GM19193 (cell line): ENCODE data around the gene GGTLC2.
"Not testable (repeated sequence)": the region's sequence is repeated elsewhere in the genome, so short reads cannot be mapped to it uniquely, and the experiment has no call there.

Experiments
- POLR2A ChIP-seq: IDR thresholded peaks from 4 replicates; pipeline ENCODE4 v1.6.1; 2011; ENCODE audit not compliant: insufficient read depth, insufficient read length; ENCODE audit errors: extremely low read depth

GGTLC2 gene

DNA sequence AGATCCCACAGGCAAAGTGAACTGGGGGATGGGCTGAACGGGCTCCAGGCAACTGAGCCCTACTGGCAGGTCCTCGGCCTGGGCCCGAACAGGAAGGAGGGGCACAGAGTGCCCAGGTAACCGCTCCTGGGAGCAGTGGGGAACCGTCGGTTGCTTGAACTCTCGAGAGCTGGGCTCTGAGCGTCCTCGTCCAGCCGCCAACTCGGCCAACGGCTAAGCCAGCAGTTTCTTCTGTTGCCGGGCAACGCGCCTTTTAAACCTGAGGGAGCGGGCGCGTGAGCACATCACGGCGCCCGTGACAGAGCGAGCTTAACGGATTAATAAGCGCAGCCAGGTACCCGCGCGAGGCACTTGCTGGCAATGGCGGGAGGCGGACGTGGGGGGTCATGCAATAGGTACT is at the start of gene GGTLC2:
Gene GGTLC2 (plus strand): TSS at position 301 of the 400 bp plus-strand sequence. CDS start 1,732 bp downstream, outside the sequence.
- TF ChIP-seq POLR2A: not testable (repeated sequence)

DNA sequence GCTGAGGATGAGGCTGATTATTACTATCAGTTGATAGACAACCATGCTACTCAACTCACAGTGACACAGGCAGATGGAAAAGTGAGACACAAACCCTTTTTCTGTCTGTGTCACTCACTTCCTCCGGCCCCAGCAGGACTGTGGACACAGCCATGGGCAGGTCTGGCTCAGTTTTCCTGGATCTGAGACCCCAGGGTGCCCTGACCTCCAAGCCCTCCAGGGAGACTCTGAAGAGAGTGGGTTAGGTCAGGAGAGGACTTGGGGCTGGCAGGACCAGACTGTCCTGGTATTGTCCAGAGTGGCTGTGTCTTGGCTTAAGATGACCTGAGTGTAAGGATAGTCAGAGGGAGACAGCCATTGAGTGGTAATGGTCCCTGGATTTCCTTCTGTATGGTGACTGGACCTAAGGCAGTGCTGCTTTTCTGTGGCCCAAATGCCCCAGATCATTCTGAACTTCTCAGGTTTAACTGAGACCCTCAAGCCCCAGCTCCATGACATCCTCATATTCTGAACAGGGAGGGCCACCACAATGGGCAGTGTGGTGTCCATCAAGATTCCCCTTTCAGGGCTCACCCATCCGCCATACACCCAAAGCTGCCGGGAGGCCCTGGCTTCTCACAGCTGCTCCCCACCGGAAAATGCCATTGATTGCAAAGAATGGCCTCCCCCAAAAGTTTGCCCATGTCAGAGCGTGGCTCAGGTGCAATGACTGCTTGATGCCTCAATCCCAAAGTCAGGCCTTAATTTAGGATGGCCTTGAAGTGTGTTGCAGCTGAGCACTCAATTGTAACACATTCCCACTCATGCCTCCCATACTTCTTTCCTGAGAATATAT is 49.2 kb upstream of the GGTLC2 start:
- TF ChIP-seq POLR2A: no peak

DNA sequence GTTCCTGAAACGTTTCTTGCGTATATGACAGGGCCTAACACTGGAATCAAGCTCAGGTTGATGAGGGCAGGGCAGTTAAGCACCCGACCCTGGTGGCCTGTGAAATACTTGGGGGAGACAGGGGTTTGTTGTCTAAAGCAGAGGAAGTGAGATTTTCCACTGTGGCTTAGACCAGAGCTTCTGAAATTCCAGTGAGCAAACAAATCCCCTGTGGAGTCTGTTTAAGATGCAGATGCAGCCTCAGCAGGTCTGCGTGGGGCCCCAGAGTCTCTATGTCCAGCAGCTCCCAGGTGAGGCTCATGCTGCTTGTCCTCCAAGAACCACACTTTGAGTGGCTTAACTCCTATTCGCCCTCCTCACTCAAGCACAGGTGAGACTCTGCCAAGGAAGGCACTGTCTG is 46.3 kb upstream of the GGTLC2 start:
- no peak for TF ChIP-seq POLR2A

DNA sequence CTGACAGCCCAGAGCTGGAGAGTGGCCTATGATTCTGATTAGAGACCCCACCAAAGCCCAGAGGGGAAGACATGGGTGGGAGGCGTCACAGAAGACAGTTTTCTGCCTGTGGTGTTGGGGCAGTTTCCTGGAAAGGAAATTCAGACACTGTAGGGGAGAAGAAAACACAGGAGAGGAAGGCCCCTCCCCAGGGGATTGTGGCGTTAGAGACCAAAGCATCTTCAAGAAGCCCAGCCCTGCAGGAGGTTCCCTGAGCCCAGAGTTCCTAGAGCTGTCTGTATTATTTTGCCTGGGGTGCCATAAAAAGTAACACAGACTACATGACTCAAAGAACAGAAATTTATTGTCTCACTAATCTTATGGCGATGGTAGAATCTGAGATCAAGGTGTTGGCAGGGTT is 45.2 kb upstream of the GGTLC2 start:
- TF ChIP-seq POLR2A: no peak

DNA sequence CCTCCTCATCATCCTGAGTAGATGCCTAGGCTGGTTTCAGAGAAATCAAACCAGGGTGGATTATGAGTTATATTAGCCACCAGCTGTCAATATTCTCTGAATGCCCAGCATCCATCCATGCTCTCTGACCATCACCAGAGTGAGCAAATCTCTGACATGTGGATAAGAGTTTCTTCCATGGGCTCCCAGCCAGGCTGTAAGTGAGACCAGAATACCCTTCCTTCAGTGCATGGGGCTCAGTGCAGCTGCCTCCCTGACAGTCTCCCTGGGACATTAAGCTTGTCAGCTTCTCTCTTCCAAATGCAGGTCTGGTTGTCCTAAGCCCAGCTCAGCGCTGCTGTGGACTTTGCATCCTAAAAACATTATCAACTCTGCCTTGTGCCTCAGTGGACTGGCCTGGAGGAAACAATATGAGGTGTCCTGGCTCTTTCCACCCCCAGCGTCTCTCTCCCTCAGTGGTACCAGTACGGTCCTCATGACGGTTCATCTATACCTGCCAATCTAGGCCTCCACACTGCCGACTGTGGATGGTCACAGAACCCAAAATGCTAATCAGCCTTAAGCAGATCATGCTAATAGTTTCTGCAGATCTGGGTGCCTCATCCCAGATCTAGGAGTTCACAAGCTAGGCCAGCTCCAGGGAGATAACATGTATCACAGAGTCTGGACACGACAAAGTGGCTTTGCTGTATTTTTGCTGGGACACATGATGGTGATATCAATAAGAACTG is 43.7 kb upstream of the GGTLC2 start:
- TF ChIP-seq POLR2A: no peak

DNA sequence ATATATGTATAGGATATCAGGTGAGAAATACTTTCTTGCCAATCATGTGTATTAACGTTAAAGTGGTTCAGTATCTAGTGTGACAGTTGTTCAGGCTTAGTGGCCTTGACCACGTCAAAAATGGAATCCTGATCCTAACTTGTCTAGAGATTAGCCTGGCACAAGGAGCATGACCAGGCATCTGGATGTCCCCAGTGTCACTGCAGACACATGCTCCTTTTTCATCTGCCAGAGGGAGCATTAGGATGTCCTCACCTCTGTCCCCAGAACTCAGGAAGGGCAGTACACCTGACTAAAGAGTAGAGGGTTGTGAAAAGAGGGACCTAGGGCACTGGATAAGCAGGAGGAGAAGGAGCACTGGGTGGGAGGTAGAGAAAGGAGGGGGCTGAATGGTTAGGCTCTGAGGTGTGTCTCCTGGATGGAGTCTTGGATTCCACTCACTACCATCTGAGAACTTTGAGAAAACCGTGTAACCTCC is 40.9 kb upstream of the GGTLC2 start:
- TF ChIP-seq POLR2A: no peak

DNA sequence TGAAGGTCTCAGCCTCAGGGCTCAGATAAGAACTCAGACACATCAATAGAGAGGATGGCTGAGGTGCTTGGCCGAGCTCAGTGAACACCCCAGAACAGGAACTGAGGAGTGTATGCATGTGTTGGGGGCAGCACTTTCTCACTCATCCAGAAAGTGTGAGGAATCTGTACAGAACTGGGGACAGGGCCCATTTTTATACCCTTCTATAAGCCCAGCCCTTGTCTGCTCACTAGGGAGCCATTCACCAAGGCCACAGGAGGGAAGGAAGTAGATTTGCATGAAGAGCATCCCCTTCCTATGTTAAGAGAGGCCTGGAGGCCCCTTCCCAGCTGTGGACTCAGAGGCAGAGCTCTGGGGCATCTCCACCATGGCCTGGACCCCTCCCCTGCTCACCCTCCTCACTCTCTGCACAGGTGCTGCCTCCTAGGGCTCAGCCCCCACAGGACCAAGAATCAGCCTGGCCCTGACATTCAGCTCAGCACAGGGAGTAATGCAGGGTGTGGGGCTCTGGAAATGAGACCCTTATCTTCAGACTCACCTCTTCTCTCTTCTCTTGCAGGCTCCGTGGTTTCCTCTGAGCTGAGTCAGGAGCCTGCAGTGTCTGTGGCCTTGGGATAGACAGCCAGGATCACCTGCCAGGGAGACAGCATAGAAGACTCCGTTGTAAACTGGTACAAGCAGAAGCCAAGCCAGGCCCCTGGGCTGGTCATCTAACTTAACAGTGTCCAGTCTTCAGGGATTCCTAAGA is 39.9 kb upstream of the GGTLC2 start:
- TF ChIP-seq POLR2A: no peak

DNA sequence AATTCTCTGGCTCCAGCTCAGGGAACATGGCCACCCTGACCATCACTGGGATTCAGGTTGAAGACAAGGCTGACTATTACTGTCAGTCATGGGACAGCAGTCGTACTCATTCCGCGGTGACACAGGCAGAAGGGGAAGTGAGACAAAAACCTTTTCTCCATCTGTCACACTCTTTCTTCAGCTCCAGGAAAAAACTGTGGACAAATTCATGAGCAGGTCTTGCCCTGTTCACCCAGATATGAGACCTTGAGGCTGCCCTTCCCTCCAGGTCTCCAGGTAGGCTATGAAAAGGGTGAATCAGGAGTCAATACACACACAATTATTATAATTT is 39.4 kb upstream of the GGTLC2 start:
- TF ChIP-seq POLR2A: no peak

DNA sequence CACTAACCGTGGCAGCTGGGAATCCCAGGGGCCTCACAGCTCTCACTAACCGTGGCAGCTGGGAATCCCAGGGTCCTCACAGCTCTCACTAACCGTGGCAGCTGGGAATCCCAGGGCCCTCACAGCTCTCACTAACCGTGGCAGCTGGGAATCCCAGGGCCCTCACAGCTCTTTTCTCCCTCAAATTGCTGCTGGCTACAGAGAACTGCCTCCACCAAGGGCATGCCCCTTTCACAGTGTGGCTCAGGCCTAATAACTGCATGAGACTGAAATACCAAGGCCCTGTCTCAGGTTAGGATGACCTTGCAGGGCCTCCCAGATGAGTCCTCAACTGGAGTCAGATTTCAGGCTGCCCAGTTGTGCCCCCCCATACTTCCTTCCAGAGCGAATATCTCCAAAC is 35.1 kb upstream of the GGTLC2 start:
- TF ChIP-seq POLR2A: no peak

DNA sequence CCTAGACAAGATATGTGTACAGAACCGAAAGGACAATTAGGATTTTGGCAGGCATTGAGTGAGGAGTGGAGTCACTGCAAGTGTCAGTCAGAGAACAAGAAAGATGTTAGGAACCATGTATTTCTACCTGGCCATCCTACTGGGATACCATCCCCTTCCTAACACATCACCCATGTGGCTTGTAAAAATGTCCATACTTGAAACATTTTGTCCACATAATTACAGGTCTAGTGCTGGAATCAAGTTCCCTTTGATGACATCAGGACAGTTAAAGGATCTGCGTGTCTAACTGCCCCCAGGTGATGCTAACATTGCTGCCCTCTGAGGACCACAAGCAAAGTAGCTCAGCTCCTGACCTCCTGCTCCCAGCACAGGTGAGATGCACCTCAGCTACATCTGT is 31.9 kb upstream of the GGTLC2 start:
- TF ChIP-seq POLR2A: no peak

DNA sequence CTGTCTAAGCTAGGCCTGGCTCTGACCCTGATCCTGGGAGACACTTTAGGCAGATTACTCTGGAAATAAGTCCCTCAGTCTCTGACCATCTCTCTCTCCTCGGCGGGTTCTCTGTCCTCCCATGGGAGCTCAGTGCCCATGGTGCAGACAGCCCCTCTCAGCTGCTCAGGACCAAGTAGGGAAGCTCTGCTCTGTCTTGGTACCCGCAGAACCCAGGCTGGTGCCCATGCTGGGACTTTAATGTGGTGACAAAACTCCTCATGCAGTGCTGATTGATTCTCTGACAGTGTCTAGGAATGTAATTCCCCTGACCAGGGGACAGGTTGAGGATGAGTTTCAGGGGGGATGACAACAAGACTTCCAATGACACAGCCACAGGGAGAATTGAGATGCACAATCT is 30.3 kb upstream of the GGTLC2 start:
- TF ChIP-seq POLR2A: no peak

DNA sequence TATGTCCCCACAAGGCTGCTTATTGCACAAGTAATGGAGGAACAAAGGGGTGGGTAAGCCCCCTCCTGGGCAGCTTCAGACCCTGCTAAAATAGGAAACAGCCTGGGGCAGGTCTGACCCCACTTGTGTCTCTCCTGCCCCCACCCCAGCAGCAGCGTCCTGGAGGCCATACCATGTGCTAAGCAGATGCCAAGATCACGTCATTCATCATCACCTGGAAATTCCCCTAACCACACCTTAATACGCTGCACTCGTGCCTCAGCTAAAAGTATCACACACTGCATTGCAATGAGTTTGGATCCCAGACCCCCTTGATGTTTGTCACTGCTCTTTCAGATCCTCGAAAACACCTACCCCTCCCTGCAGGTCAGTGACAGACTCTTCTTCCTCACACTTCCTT is 27.8 kb upstream of the GGTLC2 start:
- TF ChIP-seq POLR2A: no peak

DNA sequence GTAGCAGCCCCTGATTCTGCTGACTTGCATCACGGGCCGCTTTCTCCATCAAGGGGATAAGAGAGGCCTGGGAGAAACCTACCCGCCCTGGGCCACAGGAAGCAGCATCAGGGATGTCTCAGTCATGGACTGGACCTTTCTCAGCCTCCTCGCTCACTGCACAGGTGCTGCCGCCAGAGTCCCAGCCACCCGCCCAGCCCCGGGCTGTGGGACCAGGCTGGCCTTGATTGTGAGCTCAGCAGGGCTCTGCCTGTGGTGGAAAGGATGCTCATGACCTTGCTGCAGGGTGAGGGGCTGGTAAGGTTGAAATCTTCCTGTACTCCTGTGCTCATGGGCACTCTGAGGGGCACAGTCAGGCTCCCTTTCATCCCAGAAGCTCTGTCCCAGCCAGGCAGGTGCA is 26.0 kb upstream of the GGTLC2 start:
- no peak for TF ChIP-seq POLR2A

DNA sequence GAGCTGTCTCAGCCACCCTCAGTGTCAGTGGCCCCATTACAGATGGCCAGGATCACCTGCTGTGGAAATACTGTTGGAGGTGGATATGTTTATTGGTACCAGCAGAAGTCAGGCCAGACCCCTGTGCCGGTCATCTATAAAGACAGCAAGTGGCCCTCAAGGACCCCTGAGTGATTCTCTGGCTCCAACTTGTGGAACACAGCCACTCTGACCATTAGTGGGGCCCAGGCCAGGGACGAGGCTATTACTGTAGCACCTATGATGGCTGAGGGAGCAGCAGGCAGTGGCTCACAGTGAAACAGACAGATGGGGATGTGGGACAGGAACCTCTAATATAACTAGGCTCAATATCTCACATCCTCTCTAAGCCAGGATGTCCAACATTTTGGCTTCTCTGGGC is 25.5 kb upstream of the GGTLC2 start:
- no peak for TF ChIP-seq POLR2A

DNA sequence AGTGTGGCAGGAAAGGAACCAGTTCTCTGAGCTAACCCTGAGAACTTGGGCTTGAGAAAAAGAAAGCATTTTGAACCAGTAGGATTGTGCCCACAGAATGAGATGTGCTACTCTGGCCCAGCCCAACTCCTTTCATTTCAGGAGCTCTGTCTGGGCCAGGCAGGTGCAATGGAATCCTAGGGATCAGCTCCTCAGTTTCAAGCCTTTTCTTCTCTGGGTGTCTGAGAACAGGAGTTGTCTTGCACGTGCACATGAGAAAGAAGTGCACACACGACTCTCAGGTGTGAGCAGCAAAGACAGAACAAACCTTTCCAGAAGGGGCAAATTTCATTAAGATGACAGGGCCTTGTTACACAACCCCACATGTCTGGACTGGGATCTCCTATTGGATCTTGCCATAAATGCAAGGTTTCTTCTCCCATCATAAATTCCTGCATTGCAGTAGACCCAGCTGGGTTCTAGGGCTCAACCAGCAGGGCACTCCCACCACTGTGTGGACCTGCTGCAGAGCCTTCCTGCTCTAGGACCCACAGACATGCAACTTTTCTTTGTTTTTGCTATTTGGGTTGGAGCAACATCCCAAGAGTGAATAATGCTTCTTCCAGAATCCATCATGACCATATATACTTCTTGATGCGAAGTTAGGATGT is 24.5 kb upstream of the GGTLC2 start:
- TF ChIP-seq POLR2A: no peak
